Activated CD8-positive, alpha-beta memory T cell treated with anti-CD3 and anti-CD28 coated beads, Interleukin-2, amount 50 U/mL, for 48 hours (primary cell): ENCODE results near the gene CYFIP2.

ENCODE experiments used
- DNase-seq: peaks from one replicate; pipeline ENCODE4 v3.0.0-alpha.2; 2020

The CYFIP2 gene

DNA sequence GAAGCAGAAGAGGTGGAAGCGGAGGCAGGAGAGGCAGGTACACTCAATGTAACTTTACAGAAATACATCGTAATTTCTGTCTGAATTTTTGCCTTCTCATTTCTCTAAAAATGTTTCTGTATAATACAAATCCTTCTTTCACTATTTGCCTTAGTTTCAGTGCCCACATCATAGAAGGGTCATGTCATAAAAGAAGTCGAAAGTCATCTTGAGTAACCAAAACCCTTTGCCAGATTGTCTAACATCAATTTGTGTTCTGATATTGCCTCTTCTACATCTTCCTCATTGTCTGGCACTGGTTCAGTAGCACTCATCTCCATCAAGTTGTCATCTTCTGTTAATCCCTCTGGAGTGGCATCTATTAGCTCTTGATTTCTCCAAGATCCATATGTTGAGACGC, 6.2 kb upstream of the CYFIP2 start:
- DNase-seq = no peak

DNA sequence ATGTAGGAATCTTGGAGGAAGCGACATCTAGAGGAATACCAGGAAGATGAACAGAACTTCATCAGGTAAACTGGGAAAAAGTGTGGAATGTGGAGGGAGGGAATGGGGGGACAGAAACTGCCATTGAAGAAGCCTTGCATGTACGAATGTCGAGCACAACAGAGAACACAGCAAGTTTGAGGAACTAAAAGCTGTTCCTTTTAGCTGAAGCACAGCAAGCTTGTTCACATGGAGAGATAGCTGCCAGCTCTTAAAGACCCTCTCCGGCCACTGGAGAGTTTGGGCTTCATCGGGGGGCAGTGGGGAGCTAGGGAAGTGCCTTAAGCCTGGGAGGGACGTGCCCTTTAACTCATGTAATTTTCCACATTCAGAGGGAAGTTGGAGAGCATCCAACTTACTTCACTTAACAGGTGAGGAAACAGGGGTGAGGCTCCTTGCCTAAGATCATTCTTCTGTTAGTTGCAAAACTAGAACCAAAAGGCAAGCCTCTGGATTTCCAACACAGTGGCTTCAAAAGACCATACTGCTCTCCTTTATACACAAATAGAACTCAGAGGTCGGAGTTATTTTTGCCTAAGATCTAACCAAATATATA, 2.3 kb upstream of the CYFIP2 start:
- DNase-seq = no peak

DNA sequence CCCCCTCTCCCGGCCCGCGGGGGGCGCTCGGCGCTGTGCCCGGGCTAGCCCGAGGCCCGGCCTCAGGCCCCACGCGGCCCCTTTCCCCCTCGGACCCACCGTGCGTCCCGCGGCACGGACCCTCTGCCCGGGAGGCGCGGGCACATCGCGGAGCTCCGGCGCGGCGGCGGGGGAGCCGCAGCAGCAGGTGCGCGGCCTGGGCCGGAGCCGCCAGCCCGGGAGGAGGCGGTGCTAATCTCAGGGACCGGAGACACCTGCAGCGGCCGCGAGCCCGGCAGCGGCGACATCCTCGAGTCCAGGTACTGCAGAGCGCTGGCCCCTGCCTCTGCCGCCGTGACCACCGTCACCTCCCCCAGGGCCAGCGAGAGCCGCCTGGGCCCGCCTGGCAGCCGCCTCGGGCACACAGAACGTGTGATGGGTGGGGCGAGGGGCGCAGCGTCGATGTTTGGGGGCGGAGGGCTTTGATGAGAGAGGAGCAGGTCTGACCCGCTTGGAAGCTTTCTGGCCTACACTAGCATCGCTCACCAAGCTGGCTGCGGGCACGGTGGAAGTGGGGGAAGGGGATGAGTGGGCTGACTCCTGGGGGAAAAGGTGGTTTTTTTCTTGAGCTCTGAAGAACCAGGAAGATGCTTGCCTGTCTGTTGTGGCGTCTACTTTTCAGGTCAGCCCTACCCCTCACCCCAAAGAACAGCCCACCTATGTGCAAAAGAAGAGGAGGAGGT, 524 bp downstream of the CYFIP2 start:
- no peak for DNase-seq

DNA sequence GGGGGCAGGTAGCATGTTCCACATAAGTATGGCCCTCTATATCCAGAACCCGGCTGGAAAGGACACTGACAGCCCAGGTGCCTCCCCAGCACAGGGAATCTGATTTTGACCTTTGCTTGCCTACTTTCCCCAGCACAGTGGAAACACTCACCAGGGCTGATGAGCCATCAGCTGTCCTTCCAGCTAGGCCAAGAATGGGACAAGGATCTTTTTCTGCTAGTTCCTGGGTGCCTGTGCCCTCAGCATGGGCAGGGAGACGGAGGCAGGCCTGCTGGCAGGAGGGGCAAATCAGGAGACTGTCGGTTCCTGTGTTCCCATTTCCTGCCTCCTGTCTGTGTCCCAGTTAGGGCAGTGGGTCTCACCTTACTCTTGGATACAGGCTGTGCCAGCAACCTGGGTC, 1.1 kb downstream of the CYFIP2 start:
- DNase-seq = no peak

GRCh38 chr5:157267761-157268480, 2.0 kb downstream of the CYFIP2 start:
- DNase-seq = no peak

- DNase-seq = no peak
These were observed 3.3 kb downstream of the CYFIP2 start for GRCh38 chr5:157269165-157269671.

GRCh38 chr5:157269761-157270272, 3.9 kb downstream of the CYFIP2 start:
- no peak for DNase-seq

- no peak for DNase-seq
These were observed 4.8 kb downstream of the CYFIP2 start for GRCh38 chr5:157270771-157271170.

DNA sequence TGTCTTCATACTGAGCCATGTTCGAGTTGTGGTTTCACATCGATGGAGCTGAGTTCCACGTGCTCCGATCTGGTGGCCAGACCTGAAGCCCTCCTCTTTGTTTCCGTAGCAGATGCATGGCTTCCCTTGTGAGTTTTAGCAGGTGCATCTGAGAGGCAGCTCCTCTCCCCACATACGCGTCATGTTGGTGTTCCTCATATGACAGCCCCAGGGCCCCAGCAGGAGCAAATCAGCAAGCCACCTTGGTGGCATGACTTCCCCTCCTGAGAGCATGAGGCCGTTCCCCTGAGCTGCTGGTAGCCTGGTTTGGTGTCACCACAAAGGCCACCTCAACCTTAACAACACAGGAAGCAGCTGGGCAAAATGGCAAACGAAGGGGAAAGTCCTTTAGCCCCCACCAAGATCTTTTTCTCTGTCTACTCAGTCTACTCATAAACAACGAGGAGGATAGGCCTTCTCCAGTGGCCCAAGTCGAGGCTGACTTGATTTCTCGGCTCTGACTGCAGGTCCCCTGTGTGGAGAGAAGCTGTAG, 5.9 kb downstream of the CYFIP2 start:
- peak; percentile 88 for DNase-seq

GRCh38 chr5:157273131-157273556, 7.2 kb downstream of the CYFIP2 start:
- DNase-seq = no peak

DNA sequence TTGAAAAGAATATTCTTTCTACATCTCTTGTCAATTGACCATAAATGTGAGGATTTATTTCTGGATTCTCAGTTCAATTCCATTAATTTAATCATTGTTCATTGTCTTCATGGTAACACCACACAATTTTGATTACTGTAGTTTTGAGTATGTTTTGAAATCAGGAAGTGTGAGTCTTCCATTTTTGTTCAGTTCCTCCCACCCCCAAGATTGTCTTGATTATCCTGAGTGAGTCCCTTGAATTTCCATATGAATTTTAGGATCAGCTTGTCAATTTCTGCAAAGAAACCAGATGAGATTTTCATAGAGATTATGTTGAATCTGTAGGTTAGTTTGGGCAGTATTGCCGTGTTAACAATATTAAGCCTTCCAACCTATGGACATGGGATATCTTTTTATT, 9.5 kb downstream of the CYFIP2 start:
- DNase-seq = no peak

- no peak for DNase-seq
These were observed 12.6 kb downstream of the CYFIP2 start for GRCh38 chr5:157278319-157279037.

GRCh38 chr5:157279605-157280239, 13.8 kb downstream of the CYFIP2 start:
- DNase-seq = no peak

DNA sequence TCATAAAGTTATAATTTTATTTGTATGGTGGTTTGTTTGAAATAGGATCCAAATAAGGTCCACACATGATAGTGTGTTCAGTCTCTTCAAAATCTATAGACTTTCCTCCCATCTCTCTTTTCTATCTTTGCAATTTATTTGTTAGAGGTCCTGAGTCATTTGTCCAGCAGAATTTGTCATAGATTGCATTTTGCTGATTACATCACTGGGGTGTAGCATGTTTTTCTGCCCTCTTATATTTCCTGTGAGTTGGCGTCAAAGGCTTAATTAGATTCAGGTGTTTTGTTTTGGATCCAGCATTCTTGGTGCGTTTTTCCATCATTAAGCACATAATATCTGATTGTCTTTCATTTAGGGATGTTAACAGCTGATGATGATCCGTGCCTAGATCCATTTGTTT, 15.0 kb downstream of the CYFIP2 start:
- DNase-seq = no peak

DNA sequence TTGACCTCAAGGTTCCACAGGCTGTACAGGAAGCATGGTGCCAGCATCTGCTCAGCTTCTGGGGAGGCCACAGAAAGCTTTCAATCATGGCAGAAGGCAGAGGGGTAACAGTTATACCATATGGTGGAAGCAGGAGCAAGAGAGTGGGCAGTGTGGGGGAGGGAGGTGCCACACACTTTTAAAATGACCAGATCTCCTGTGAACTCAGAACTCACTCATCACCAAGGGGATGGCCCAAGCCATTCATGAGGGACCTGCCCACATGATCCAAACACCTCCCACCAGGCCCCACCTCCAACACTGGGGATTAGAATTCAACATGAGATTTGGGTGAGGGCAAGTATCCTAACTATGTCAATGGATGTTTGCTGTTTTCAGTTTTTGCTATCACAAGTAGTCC, 16.2 kb downstream of the CYFIP2 start:
- DNase-seq = no peak

DNA sequence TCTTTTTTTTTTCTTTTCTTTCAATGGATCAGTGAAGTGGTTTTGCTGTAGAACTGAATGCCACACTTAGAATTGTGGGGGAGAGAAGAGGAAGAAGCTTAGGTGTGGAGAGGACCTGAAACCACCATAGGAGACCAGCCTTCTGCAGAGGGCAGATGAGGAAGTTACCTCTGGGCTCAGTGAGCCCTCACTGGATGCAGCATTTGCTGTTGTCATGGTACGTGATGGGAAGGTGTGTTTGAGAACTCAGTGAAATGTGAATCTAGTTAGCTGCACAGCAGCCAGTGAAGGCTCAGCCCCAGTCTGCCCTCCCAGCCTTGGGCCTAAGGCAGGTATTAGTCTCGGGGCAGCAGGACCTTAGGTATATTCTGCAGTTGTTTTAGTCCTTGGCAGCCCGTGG, 17.5 kb downstream of the CYFIP2 start:
- DNase-seq = no peak

- no peak for DNase-seq
These were observed 18.7 kb downstream of the CYFIP2 start for GRCh38 chr5:157284458-157285212.

DNA sequence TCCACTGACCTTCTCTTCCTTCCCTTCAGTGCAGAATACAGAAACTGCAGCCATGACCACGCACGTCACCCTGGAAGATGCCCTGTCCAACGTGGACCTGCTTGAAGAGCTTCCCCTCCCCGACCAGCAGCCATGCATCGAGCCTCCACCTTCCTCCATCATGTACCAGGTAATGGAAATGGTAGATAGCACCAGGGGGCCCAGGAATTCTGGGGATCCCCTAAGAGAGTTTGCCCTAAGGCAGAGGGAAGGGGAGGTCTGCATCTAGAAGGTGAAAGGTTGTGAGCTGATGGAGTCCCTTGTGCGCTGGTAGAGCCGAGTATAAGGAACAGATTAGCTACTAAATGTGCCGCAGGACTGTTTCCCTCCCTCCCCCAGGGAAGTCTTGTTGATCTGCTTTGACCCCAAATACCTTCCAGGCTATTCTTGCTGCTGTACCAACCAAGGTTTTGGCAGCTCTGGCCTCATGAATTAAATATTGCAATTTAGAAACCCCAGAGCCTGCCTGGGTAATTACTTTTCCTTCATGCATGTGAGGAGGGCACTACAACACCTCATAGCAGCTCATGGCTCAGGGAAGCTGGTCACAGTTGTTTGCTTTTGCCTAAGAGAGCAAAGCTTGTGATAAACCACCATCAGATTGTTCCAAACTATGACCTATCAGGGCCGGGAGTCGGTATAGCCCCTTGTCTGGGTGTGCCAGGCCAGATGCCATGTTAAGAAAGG, 19.6 kb downstream of the CYFIP2 start:
- DNase-seq = no peak

- DNase-seq = peak; percentile 29
These were observed 20.9 kb downstream of the CYFIP2 start for GRCh38 chr5:157286761-157287211.

GRCh38 chr5:157288405-157289163, 22.7 kb downstream of the CYFIP2 start:
- no peak for DNase-seq
